NCI-H2196 treated with DMSO at 0.1 percent for 48 hours (cell line): ENCODE measurements around the gene ATP13A2.

Source experiments
- DNase-seq: peaks from one replicate; lab custom pipeline; 2025; ENCODE audit not compliant: unreplicated experiment; lab: John Stamatoyannopoulos, UW

Gene ATP13A2

DNA sequence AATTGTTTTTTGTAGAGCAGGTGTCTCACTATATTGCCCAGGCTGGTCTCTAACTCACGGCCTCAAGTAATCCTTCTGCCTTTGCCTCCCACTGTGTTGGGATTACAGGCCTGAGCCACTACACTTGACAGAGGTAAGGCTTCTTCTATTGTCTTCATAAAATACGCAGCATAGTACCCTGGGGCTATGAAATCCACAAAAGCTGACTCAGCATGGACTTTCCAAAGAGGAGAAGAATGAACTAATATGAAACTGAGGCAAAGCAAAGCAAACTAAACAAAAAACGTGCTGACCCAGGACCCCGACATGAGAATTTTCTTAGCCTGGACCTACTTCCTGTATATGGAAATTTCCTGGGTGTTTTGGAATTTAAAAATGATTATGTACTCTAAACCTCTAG lies 18.5 kb upstream of the ATP13A2 start:
- DNase-seq, result no peak

DNA sequence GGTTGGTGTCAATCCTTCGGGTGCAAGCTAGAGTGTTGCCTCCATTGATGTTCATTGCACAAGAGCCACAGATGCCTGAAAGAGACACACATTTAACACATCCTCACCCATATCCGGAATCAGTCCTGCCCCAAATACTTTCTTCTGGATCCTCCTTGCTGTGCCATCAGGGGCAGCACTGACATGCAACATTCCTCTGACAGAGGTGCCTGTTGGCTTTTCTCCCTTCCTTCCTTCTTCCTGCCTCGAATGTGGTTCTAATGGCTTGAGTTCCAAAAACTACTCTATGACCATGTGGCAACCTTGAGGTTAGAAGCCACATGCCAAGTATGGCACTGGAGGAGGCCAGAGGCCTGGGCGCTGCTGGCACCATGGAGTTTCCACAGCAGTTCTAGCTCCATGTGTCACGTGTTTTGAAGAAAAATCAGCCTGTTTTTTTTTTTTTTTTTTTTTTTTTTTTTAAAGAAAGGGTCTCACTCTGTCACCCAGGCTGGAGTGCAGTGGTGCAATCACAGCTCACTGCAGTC lies 17.0 kb upstream of the ATP13A2 start:
- no peak for DNase-seq

DNA sequence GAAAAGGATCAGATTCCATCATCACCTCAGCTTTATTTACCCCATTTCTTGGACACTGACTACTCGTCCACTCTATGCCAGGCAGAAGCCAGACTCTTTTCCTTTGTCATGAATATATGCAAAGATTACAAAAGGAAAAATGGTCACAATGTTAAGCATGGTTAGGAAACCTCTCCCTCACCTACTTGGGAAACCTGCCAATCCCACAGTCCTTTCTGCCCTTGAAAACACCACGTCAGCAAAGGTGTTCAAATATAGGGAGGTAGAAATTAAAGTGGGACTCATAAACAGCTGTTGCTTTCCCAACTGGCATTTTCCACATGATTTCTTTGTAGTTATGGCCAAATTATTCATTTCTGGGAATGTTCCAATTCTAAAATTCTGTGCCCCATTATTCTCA lies 16.2 kb upstream of the ATP13A2 start:
- DNase-seq, result no peak

DNA sequence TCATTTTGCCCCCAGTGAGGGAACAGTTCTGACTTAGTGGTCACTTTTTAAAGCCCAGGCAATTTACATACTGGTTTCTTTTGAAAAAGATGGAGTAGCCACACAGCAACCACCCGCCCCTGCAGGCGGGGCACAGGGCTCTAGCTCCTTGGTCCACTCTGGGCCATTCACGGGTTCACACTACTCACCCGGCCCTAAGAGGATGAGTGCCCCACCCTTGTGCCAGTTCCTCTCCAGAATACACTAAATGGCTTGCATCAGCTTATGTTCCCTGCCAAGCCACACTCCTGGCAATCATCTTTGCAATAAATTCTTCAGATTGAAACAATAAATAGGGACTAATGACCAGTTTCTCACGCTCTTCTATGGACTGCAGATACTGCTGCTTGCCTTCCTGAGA lies 15.7 kb upstream of the ATP13A2 start:
- DNase-seq, result no peak

DNA sequence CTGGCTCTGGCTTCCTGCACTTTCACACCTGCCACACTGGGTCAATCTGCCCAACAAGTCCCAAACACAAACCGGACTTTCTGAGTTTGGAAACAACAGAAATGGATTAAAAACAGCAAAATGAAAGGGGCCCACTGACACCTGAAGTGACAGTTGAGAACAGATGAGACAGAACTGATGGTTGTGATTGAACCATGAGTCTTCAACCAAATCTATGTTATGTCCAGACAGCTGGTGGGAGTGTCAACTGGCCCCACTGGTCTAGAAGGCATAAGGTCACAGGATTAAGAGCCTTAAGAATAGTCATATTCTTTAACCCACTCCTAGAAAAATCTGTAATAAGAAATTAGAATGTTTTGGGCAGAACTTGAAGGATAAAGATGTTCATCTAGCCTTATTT lies 13.0 kb upstream of the ATP13A2 start:
- DNase-seq, result no peak

DNA sequence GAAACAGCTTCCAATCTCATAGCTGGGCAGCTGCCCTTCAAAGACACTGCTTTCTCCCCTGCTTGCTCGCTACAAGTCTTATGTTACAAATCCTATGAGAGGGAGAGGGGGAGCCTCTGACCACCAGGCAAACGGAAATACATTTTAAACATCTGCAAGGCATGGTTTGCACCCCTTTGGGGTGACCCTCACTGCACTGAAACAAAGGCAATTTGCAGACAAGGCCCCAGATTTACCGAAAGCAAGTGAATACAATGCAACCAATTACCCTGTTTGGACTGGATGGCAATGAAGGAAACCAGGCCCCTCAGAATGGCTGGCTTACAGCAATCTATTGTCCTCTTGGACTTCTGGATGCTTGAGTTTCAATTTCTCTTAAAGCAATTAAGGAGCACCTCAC lies 11.8 kb upstream of the ATP13A2 start:
- DNase-seq, result no peak

DNA sequence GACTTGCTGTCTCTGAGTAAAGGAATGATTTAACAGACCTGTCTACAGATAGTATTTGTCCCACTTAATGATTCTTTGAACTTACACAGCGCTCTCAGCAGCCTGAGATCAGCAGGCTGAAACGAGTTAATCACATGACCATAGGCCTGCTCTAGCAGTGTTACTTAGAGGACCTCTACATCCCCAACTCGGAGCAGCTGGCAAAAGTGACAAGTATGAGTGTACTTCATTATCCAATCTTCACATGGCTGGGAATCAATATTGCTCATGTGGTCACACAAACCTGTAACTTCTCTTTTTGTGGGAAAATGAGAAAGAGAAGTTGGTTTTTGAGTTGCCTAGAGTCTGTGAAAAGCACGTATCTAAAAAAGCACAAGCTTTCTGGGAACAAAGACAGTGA lies 11.4 kb upstream of the ATP13A2 start:
- DNase-seq, result no peak

DNA sequence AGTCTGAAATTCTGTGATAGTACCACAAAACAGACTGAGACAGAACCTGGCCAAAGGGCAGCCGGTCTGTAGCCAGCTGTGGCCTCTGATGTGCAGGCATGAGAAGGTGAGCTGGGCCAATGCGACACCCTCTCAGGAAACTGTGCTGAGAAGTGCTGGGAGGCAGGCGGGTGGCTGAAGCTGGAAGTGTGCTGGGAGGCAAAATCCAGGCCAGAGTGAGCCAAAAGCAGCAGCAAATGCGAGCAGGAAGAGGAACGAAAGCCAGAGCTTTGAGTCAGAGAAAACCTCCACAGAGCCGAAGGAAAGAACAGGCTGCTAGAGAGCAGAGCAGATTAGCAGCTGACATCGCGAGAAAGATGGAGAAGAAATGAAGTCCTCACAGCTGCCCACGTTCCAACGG lies 10.2 kb upstream of the ATP13A2 start:
- DNase-seq, result no peak

DNA sequence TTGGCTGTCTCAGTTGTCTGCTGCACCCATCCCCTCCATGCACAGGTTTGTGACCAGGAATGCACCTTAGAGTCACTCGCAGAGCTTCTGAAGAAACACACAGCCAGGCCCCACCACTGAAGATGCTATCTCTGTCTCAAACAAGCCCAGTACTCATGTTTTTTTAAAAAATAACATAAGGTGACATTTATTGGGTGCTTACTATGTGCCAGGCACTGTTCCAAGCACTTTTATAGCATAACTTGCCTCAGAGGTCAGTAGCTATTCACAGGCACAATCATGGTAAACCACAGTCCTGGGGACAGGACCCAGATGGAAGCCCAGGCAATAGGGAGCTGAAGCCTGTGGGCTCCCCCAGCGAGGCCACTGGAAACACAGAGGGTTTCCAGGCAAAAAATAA lies 8.8 kb upstream of the ATP13A2 start:
- no peak for DNase-seq

DNA sequence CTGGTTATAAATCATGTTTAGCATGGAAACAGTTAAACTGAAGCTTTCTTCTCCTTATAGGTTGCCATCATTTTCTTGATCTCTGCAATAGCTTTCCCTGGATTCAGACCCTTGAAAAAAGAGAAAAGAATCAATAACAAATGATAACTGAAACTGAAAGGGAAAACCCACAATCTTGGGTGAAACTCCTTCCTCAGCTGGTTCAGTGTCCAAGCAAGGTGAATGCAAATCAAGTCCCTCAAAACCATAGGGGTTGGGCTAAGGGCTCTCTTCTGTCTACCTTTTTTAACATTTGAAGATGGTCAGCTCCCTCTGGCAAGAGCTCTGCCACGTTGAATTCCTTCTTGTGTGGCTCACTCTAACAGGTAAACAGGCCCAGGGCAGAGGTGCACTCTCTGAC lies 7.1 kb upstream of the ATP13A2 start:
- DNase-seq, result no peak

DNA sequence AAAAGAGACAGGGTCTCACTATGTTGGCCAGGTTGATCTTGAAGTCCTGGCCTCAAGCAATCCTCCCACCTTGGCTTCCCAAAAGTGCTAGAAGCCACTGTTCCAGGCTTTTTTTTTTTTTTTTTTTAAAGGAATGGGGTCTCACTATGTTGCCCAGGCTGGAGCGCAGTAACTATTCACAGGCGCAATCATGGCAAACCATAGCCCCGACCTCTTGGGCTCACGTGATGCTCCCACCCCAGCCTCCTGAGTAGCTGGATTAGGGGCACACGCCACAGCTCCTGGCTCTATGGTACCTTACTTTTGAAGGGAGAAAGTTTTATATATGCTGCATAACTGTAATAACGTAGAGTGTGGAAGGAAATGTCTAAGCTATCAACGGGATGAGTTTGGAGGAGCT lies 5.7 kb upstream of the ATP13A2 start:
- no peak for DNase-seq

DNA sequence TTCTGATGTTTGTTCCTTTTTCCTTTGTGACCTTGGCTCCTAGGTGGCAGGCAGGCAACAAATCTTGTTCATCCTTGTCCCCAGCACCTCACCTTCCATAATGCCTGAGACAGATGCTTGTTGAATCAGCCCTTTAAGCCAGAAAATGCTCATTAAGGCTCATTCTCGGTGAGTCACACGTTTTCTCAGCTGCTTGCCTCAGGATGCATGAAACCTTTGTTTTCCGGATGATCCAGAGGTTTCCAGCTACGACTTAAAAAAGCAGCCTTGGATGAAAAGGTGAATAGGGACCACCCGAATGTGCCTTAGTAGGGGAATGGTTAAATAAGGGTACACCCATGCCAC lies 4.6 kb upstream of the ATP13A2 start:
- no peak for DNase-seq

DNA sequence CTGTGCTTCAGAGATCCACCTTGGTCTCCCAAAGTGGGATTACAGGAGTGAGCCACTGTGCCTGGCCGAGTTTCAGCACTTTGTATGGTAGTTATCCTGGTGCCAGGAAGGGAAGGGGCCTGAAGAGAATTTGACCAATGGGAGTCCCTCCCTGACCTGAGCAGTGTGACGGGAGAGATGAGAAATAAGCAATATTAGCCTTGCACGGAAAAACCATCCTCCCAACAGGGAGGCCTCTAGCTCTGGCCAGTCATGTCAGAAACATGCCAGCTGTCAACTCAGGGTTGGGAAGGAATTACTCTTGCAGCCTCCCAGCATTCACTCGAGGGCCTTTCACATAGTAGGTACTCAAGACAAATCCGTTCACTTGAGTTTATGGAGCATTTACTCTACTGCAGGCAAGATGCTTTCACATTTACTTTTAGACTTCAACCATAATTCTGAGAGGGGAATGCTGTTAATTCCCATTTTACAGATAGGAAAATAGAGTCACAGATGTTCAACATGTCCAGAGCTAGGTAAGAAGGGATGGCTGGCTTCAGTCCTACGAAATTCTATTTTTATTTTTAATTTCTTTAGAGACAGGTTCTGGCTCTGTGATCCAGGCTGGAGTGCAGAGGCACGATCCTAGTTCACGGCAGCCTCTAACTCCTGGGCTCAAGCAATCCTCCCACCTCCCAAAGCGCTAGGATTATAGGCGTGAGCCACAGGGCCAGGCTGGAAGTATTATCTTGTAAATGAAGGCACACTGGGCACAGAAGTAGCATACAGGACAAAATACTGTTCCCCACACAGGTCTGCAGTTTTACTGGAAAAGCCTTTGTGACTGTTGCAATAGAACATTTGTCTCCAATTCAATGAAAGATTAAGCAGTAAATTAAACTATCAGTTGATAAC lies 3.2 kb upstream of the ATP13A2 start:
- DNase-seq, result no peak

DNA sequence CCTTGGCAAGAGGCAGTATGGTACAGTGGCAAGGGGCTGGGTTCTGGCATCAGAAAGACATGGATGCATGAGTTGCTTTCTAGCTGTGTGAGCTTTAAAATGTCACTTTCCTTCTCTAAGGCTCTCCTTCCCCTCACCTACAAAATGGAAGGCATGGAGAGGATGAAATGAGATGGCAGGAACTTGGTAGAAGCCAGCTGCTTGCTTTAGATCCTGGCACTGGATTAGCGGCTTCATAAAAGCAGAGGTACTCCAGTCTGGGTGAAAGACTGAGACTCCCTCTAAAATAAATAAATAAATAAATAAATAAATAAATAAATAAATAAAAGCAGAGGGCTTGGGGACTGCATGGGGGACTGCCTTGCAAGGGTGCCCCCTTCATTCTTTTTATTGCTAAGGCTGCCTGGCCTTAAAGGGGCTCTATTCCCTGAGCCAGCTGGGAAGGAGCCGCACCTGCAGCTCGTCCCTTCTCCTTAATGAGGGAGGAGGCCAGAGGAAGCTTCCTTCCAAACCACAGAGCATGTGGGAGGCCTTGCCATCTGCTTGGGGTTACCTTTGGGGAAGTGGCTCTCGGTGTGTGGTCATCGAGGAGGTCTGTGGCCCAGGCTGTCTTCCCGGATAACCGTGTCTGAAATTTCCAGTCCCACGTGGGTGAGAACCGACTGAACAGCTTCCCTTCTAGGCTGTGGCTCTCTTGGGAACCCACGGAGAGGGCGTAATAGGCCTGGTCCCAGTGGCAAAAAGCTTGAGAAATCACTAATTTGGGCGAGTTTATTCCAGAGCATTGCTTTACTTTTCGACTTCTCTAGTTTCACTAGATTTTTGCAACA lies 2.0 kb upstream of the ATP13A2 start:
- no peak for DNase-seq

DNA sequence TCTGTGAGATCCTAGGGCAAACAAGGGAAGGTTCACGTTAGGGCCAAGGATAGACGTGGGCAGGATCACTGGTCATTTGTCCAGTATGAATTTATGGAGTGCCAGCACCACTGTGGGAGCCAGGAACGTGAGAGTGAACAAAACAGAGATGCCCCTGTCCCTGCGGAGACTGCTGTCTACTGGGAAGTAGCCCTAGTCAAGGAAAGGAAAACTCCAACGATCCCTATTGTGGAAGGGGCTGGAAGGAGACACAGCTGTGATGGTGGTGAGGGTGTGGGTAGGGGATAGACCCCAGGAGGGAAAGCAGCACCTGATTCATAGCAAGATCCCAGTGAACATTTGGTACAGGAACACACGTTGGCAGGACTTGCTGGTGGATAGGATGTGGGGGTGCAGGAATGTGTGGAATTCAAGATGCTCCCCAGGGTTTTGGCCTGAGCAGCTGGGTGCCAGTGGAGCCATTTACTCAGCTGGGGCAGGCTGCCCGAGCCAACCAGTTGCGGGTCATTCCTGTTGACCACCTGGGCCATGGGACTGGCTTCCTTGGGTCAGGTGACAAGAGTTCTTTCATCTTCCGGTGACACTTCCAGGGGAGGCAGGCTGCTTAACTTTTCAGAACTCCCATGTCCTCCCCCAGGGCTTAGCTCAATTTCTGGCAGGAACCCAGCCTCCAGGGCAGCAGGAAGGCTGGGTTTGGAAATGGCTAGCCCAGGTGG lies 1.2 kb upstream of the ATP13A2 start:
- DNase-seq, result no peak

DNA sequence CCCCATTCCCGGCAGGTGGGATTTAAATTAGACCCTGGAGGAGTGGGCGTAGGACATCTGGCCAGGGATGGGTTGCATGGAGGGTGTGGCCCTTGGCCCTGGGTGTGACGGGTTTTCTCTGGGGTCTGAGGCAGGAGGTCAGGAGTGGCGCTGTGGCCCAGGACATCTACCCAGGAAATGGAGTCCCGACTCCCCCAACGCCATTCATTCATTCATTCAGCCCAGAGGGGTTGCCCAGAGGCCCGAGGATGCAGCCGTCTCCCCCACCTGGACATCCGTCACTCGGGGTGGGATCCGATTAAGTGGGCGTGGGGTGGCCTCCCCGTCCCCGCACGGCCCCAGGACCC lies 663 bp downstream of the ATP13A2 start:
- no peak for DNase-seq

DNA sequence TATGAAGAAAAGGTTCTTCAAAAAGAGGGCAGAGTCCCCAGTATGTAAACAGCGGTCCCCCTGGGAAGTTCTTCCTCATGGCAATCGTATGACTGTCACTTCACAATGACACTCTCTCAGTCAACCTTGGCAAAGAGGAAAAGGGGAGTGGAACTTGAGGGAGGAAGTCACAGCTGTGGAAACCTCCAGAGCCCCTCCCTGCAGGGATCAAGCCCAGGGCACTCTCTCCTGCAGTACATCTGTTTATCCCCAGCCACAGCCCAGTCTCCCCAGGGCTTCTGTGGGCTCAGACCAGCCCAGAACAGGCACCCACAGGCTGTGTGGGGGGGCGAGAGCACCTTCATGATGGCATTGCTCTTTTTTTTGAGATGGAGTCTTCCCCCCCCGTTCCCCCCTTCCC lies 2.0 kb downstream of the ATP13A2 start:
- DNase-seq, result no peak

DNA sequence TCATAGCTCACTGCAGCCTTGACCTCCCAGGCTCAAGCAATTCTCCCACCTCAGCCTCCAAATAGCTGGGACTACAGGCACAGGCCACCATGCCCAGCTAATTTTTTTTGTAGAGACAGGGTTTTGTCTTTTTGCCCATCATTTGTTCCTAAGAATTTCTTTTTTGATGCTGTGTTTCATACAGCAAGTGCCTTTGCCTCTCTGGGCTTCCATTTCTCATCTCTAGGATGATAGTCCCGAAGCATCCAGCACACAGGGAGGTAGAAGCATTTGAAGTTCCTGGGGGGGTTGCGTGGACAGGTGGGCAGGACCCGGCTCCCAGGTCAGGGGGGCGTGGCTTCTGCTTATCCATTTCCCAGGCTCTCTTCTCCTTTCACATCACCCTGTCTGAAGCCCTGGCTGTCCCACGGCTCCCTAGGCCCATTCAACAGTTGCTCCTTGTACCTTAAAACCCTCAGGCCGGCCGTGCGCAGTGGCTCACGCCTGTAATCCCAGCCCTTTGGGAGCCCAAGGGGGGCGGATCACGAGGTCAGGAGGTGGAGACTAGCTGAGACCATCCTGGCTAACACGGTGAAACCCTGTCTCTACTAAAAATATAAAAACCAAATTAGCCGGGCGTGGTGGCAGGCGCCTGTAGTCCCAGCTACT lies 3.4 kb downstream of the ATP13A2 start:
- DNase-seq, result no peak

DNA sequence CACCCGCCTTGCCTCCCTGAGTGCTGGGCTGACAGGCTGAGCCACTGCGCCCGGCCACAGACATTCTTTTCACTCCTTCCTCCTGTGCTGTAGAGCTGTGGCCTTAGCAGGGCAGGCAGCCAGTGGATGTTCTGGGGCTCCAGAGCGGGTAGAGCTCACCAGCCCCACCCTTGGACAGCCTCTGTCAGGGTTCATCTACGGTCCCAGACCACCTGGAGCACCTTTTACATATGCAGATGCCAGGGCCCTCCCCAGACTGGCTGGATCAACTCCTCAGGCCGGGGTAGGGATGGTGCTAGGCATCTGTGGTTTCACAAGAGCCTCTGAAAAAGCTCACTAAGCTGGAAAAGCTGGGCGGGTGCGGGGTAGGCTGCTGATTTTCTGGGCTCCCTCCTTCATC lies 4.6 kb downstream of the ATP13A2 start:
- no peak for DNase-seq

DNA sequence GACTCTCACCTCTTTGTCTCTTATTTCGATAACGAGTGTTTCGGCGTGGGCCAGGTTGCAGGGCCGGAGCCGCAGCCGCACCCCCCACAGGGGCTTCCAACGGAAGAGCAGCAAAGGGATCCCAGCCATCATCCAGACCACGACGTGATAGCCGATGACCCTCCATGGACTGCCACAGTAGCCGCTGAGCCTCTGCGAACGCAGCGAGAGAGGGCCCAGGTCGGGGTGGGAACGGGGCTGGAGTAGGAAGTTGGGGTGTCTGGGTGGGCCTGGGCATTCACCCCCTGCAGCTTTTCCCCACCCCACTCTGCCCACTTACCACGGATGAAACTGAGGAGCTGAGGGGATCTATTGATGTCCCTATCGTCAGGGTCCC lies 6.4 kb downstream of the ATP13A2 start:
- no peak for DNase-seq
